SK-N-SH treated with all-trans-retinoic acid at 6 μM for 48 hours (cell line): ENCODE results near the gene SCEL.

Experiments used
- ATAC-seq: fragments of 200-7000 bp; cut with Tn5 transposase; 3 replicates; pipeline ENCODE4 v1.9.1; 2020; ENCODE audit warnings: mild to moderate bottlenecking, moderate library complexity
- ARNTL ChIP-seq: fragments of 450-650 bp; formaldehyde crosslinking; IDR thresholded peaks from 2 replicates; pipeline ENCODE4 v1.5.0; 2020; ENCODE audit warnings: low read depth, mild to moderate bottlenecking, moderate library complexity, borderline replicate concordance
- BACH2 ChIP-seq: fragments of 250-450 bp; sonication (Bioruptor Pico); IDR thresholded peaks from 2 replicates; pipeline ENCODE4 v1.9.0; 2021; ENCODE audit warnings: mild to moderate bottlenecking, borderline replicate concordance
- CREB5 ChIP-seq: fragments of 250-450 bp; sonication (Bioruptor Pico); IDR thresholded peaks from 2 replicates; pipeline ENCODE4 v1.5.1; 2020; ENCODE audit warnings: low read depth, mild to moderate bottlenecking, moderate library complexity
- CSDC2 ChIP-seq: fragments of 250-450 bp; sonication (Bioruptor Pico); IDR thresholded peaks from 2 replicates; pipeline ENCODE4 v1.5.0; 2020; ENCODE audit warnings: mild to moderate bottlenecking, moderate library complexity
- ESRRG ChIP-seq: fragments of 250-450 bp; sonication (Bioruptor Pico); IDR thresholded peaks from 2 replicates; pipeline ENCODE4 v1.6.1; 2021; ENCODE audit warnings: mild to moderate bottlenecking
- GLIS3 ChIP-seq: fragments of 250-450 bp; sonication (Bioruptor Pico); IDR thresholded peaks from 2 replicates; pipeline ENCODE4 v1.5.0; 2020; ENCODE audit warnings: mild to moderate bottlenecking, moderate library complexity
- ISL1 ChIP-seq: fragments of 250-450 bp; sonication (Bioruptor Pico); IDR thresholded peaks from 2 replicates; pipeline ENCODE4 v2.1.2; 2022; ENCODE audit warnings: mild to moderate bottlenecking, moderate library complexity
- OSR1 ChIP-seq: fragments of 250-450 bp; sonication (Bioruptor Pico); IDR thresholded peaks from 2 replicates; pipeline ENCODE4 v1.8.0; 2022; ENCODE audit warnings: moderate library complexity, mild to moderate bottlenecking, inconsistent platforms
- PPARA ChIP-seq: fragments of 250-450 bp; sonication (Bioruptor Pico); IDR thresholded peaks from 2 replicates; pipeline ENCODE4 v1.5.0; 2020; ENCODE audit warnings: mild to moderate bottlenecking, borderline replicate concordance
- RARB ChIP-seq: fragments of 250-450 bp; sonication (Bioruptor Pico); IDR thresholded peaks from 2 replicates; pipeline ENCODE4 v1.8.0; 2021; ENCODE audit warnings: mild to moderate bottlenecking, moderate library complexity
- SNAI2 ChIP-seq: fragments of 250-450 bp; sonication (Bioruptor Pico); IDR thresholded peaks from 2 replicates; pipeline ENCODE4 v1.5.0; 2020; ENCODE audit warnings: mild to moderate bottlenecking, moderate library complexity
- TCF4 ChIP-seq: fragments of 250-450 bp; sonication (Bioruptor Pico); IDR thresholded peaks from 2 replicates; pipeline ENCODE4 v1.8.0; 2021; ENCODE audit warnings: mild to moderate bottlenecking, moderate library complexity, borderline replicate concordance
- TOX ChIP-seq: fragments of 250-450 bp; sonication (Bioruptor Pico); IDR thresholded peaks from 2 replicates; pipeline ENCODE4 v1.8.0; 2021; ENCODE audit warnings: mild to moderate bottlenecking, moderate library complexity, borderline replicate concordance
- ZC3H10 ChIP-seq: fragments of 250-450 bp; sonication (Bioruptor Pico); IDR thresholded peaks from 2 replicates; pipeline ENCODE4 v1.5.1; 2021; ENCODE audit warnings: mild to moderate bottlenecking, moderate library complexity
- ZFP3 ChIP-seq: fragments of 250-450 bp; sonication (Bioruptor Pico); IDR thresholded peaks from 2 replicates; pipeline ENCODE4 v1.5.0; 2020; ENCODE audit warnings: mild to moderate bottlenecking, moderate library complexity
- ZNF565 ChIP-seq: fragments of 450-650 bp; formaldehyde crosslinking; conservative IDR thresholded peaks from 2 replicates; pipeline ENCODE4 v1.5.0; 2020; ENCODE audit warnings: low read depth, mild to moderate bottlenecking, moderate library complexity
- ZNF70 ChIP-seq: fragments of 450-650 bp; formaldehyde crosslinking; IDR thresholded peaks from 2 replicates; pipeline ENCODE4 v1.5.0; 2020; ENCODE audit warnings: mild to moderate bottlenecking, moderate library complexity
- TF ChIP-seq, protein P1 (sequence below): fragments of 250-450 bp; sonication (Bioruptor Pico); IDR thresholded peaks from 2 replicates; pipeline ENCODE4 v1.8.0; 2021; ENCODE audit warnings: low read depth, mild to moderate bottlenecking, moderate library complexity, borderline replicate concordance
- TF ChIP-seq, protein P2 (sequence below): fragments of 250-450 bp; sonication (Bioruptor Pico); IDR thresholded peaks from 2 replicates; pipeline ENCODE4 v1.8.0; 2020; ENCODE audit warnings: mild to moderate bottlenecking, moderate library complexity, borderline replicate concordance
- TF ChIP-seq, protein P3 (sequence below): fragments of 250-450 bp; sonication (Bioruptor Pico); IDR thresholded peaks from 2 replicates; pipeline ENCODE4 v1.5.0; 2020; ENCODE audit warnings: mild to moderate bottlenecking, moderate library complexity

Gene SCEL

DNA sequence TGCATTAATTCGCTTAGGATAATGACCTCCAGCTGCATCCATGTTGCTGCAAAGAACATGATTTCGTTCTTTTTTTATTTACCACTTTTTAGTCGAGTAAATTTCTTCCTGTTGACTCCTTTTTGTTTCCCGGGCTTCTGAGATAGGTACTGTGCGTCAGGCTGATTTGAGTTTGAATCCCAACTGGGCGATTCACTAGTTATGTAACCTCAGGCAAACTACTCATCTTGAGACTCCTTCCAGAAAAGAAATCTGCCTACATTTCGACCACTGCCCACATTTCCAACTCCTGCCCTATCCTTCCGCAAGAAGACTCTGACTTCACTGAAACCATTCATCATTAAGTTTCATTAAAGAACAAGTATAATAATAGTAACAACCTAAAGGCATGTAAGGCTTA is 8.2 kb downstream of the SCEL start:
- ATAC-seq: no peak
- TF ChIP-seq PPARA (CRISPR knock-in tag): no peak
- TF ChIP-seq OSR1 (CRISPR knock-in tag): no peak
- no peak for TF ChIP-seq CREB5 (CRISPR knock-in tag)
- no peak for TF ChIP-seq BACH2 (CRISPR knock-in tag)
- no peak for TF ChIP-seq RARB (CRISPR knock-in tag)
- TF ChIP-seq, protein P1, sequence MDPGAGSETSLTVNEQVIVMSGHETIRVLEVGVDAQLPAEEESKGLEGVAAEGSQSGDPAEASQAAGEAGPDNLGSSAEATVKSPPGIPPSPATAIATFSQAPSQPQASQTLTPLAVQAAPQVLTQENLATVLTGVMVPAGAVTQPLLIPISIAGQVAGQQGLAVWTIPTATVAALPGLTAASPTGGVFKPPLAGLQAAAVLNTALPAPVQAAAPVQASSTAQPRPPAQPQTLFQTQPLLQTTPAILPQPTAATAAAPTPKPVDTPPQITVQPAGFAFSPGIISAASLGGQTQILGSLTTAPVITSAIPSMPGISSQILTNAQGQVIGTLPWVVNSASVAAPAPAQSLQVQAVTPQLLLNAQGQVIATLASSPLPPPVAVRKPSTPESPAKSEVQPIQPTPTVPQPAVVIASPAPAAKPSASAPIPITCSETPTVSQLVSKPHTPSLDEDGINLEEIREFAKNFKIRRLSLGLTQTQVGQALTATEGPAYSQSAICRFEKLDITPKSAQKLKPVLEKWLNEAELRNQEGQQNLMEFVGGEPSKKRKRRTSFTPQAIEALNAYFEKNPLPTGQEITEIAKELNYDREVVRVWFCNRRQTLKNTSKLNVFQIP: no peak
- no peak for TF ChIP-seq CSDC2 (CRISPR knock-in tag)
- no peak for TF ChIP-seq ZC3H10
- no peak for TF ChIP-seq ZNF70 (CRISPR knock-in tag)
- TF ChIP-seq ZNF565: no peak
- TF ChIP-seq, protein P2, sequence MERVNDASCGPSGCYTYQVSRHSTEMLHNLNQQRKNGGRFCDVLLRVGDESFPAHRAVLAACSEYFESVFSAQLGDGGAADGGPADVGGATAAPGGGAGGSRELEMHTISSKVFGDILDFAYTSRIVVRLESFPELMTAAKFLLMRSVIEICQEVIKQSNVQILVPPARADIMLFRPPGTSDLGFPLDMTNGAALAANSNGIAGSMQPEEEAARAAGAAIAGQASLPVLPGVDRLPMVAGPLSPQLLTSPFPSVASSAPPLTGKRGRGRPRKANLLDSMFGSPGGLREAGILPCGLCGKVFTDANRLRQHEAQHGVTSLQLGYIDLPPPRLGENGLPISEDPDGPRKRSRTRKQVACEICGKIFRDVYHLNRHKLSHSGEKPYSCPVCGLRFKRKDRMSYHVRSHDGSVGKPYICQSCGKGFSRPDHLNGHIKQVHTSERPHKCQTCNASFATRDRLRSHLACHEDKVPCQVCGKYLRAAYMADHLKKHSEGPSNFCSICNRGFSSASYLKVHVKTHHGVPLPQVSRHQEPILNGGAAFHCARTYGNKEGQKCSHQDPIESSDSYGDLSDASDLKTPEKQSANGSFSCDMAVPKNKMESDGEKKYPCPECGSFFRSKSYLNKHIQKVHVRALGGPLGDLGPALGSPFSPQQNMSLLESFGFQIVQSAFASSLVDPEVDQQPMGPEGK (CRISPR knock-in tag): no peak
- TF ChIP-seq ZFP3 (CRISPR knock-in tag): no peak
- TF ChIP-seq, protein P3, sequence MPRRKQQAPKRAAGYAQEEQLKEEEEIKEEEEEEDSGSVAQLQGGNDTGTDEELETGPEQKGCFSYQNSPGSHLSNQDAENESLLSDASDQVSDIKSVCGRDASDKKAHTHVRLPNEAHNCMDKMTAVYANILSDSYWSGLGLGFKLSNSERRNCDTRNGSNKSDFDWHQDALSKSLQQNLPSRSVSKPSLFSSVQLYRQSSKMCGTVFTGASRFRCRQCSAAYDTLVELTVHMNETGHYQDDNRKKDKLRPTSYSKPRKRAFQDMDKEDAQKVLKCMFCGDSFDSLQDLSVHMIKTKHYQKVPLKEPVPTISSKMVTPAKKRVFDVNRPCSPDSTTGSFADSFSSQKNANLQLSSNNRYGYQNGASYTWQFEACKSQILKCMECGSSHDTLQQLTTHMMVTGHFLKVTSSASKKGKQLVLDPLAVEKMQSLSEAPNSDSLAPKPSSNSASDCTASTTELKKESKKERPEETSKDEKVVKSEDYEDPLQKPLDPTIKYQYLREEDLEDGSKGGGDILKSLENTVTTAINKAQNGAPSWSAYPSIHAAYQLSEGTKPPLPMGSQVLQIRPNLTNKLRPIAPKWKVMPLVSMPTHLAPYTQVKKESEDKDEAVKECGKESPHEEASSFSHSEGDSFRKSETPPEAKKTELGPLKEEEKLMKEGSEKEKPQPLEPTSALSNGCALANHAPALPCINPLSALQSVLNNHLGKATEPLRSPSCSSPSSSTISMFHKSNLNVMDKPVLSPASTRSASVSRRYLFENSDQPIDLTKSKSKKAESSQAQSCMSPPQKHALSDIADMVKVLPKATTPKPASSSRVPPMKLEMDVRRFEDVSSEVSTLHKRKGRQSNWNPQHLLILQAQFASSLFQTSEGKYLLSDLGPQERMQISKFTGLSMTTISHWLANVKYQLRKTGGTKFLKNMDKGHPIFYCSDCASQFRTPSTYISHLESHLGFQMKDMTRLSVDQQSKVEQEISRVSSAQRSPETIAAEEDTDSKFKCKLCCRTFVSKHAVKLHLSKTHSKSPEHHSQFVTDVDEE (CRISPR knock-in tag): no peak
- TF ChIP-seq TOX: no peak
- no peak for TF ChIP-seq TCF4 (CRISPR knock-in tag)
- TF ChIP-seq SNAI2: no peak
- TF ChIP-seq ESRRG (CRISPR knock-in tag): no peak
- TF ChIP-seq ISL1 (CRISPR knock-in tag): no peak
- no peak for TF ChIP-seq ARNTL
- TF ChIP-seq GLIS3 (CRISPR knock-in tag): no peak

- peak; percentile 74 for ATAC-seq
Observed at GRCh38 chr13:77544355-77544754, 8.8 kb downstream of the SCEL start.

GRCh38 chr13:77544758-77545338 is 9.3 kb downstream of the SCEL start:
- ATAC-seq: no peak
- TF ChIP-seq TCF4 (CRISPR knock-in tag): no peak
- no peak for TF ChIP-seq RARB (CRISPR knock-in tag)
- no peak for TF ChIP-seq ZFP3 (CRISPR knock-in tag)
- TF ChIP-seq ISL1 (CRISPR knock-in tag): no peak
- TF ChIP-seq CREB5 (CRISPR knock-in tag): no peak
- TF ChIP-seq, all 23 proteins: peak for 0

More at GRCh38 chr13:77544355-77544754, 8.8 kb downstream of the SCEL start:
- no peak for TF ChIP-seq ZNF565
- TF ChIP-seq ISL1 (CRISPR knock-in tag): peak; percentile 31; the same call in 1 of the 2 replicates
- TF ChIP-seq TCF4 (CRISPR knock-in tag): no peak
- TF ChIP-seq ZC3H10: no peak
- TF ChIP-seq GLIS3 (CRISPR knock-in tag): no peak
